Activated naive CD4-positive, alpha-beta T cell treated with anti-CD3 and anti-CD28 coated beads, Interleukin-2, amount 50 U/mL, for 24 hours (primary cell): ENCODE results near the gene CAPN7.

Source experiments
- H3K27ac Mint-ChIP-seq: one replicate; pipeline ENCODE4 v1.8.0; 2021; ENCODE audit warnings: mild to moderate bottlenecking, mixed read lengths
- H3K27me3 Mint-ChIP-seq: one replicate; pipeline ENCODE4 v1.8.0; 2021; ENCODE audit warnings: mixed read lengths
- H3K36me3 Mint-ChIP-seq: one replicate; pipeline ENCODE4 v1.8.0; 2021; ENCODE audit warnings: mixed read lengths
- H3K4me1 Mint-ChIP-seq: one replicate; pipeline ENCODE4 v1.8.0; 2021; ENCODE audit warnings: mixed read lengths
- H3K4me3 Mint-ChIP-seq: one replicate; pipeline ENCODE4 v1.8.0; 2021; ENCODE audit warnings: mild to moderate bottlenecking, mixed read lengths
- H3K9me3 Mint-ChIP-seq: one replicate; pipeline ENCODE4 v1.8.0; 2021; ENCODE audit warnings: mixed read lengths

Gene CAPN7

GRCh38 chr3:15272426-15273196 lies 66.6 kb downstream of the CAPN7 start:
- Mint-ChIP-seq H3K36me3 (peaks cover 5% of the 10 kb centered on the region), H3K27me3 (no peaks in the 10 kb centered on the region), H3K4me1 (peaks cover 89% of the 10 kb centered on the region), H3K4me3 (no peak overlapping the region), H3K27ac (peak overlapping the region; percentile 94), H3K9me3 (no peaks in the 10 kb centered on the region)

- Mint-ChIP-seq H3K4me3 (no peak overlapping the region), H3K4me1 (peaks cover 90% of the 10 kb centered on the region), H3K9me3 (no peaks in the 10 kb centered on the region), H3K36me3 (peaks cover 5% of the 10 kb centered on the region), H3K27ac (peak overlapping the region; percentile 0), H3K27me3 (no peaks in the 10 kb centered on the region)
Observed at GRCh38 chr3:15273227-15273626, 67.2 kb downstream of the CAPN7 start.

- peaks cover 3% of the 10 kb centered on the region for H3K36me3 Mint-ChIP-seq
- H3K9me3 Mint-ChIP-seq, result no peaks in the 10 kb centered on the region
- H3K27ac Mint-ChIP-seq, result peak overlapping the region; percentile 77
- peaks cover 95% of the 10 kb centered on the region for H3K4me1 Mint-ChIP-seq
- no peak overlapping the region for H3K4me3 Mint-ChIP-seq
- H3K27me3 Mint-ChIP-seq, result no peaks in the 10 kb centered on the region
Observed at GRCh38 chr3:15276028-15276724, 70.1 kb downstream of the CAPN7 start.

GRCh38 chr3:15277861-15278500 lies 71.9 kb downstream of the CAPN7 start:
- H3K27ac Mint-ChIP-seq, result no peak overlapping the region
- H3K4me3 Mint-ChIP-seq, result no peak overlapping the region
- peaks cover 90% of the 10 kb centered on the region for H3K4me1 Mint-ChIP-seq
- no peaks in the 10 kb centered on the region for H3K27me3 Mint-ChIP-seq
- peaks cover 3% of the 10 kb centered on the region for H3K36me3 Mint-ChIP-seq
- H3K9me3 Mint-ChIP-seq, result no peaks in the 10 kb centered on the region

GRCh38 chr3:15279205-15279604 lies 73.2 kb downstream of the CAPN7 start:
- H3K36me3 Mint-ChIP-seq, result peaks cover 5% of the 10 kb centered on the region
- H3K27me3 Mint-ChIP-seq, result no peaks in the 10 kb centered on the region
- H3K27ac Mint-ChIP-seq, result peak overlapping the region; percentile 70
- H3K4me3 Mint-ChIP-seq, result peak overlapping the region; percentile 47
- H3K9me3 Mint-ChIP-seq, result no peaks in the 10 kb centered on the region
- peaks cover 87% of the 10 kb centered on the region for H3K4me1 Mint-ChIP-seq

- no peaks in the 10 kb centered on the region for H3K9me3 Mint-ChIP-seq
- H3K4me3 Mint-ChIP-seq, result no peak overlapping the region
- H3K4me1 Mint-ChIP-seq, result peaks cover 85% of the 10 kb centered on the region
- no peaks in the 10 kb centered on the region for H3K27me3 Mint-ChIP-seq
- peak overlapping the region; percentile 68 for H3K27ac Mint-ChIP-seq
- H3K36me3 Mint-ChIP-seq, result peaks cover 6% of the 10 kb centered on the region
Observed at GRCh38 chr3:15279671-15280402, 73.8 kb downstream of the CAPN7 start.

GRCh38 chr3:15280853-15281532 lies 74.9 kb downstream of the CAPN7 start:
- peaks cover 85% of the 10 kb centered on the region for H3K4me1 Mint-ChIP-seq
- no peaks in the 10 kb centered on the region for H3K27me3 Mint-ChIP-seq
- H3K36me3 Mint-ChIP-seq, result peaks cover 9% of the 10 kb centered on the region
- no peak overlapping the region for H3K27ac Mint-ChIP-seq
- H3K9me3 Mint-ChIP-seq, result no peaks in the 10 kb centered on the region
- H3K4me3 Mint-ChIP-seq, result no peak overlapping the region

GRCh38 chr3:15281817-15282216 lies 75.8 kb downstream of the CAPN7 start:
- H3K36me3 Mint-ChIP-seq, result peaks cover 6% of the 10 kb centered on the region
- no peak overlapping the region for H3K4me3 Mint-ChIP-seq
- no peaks in the 10 kb centered on the region for H3K27me3 Mint-ChIP-seq
- no peaks in the 10 kb centered on the region for H3K9me3 Mint-ChIP-seq
- H3K4me1 Mint-ChIP-seq, result peaks cover 84% of the 10 kb centered on the region
- no peak overlapping the region for H3K27ac Mint-ChIP-seq

- Mint-ChIP-seq H3K4me3 (no peak overlapping the region), H3K9me3 (no peaks in the 10 kb centered on the region), H3K27ac (no peak overlapping the region), H3K4me1 (peaks cover 80% of the 10 kb centered on the region), H3K36me3 (peaks cover 6% of the 10 kb centered on the region), H3K27me3 (no peaks in the 10 kb centered on the region)
Observed at GRCh38 chr3:15283702-15284101, 77.7 kb downstream of the CAPN7 start.

GRCh38 chr3:15284121-15284889 lies 78.3 kb downstream of the CAPN7 start:
- H3K27me3 Mint-ChIP-seq, result no peaks in the 10 kb centered on the region
- no peaks in the 10 kb centered on the region for H3K9me3 Mint-ChIP-seq
- H3K36me3 Mint-ChIP-seq, result peaks cover 6% of the 10 kb centered on the region
- H3K4me3 Mint-ChIP-seq, result no peak overlapping the region
- peaks cover 80% of the 10 kb centered on the region for H3K4me1 Mint-ChIP-seq
- peak overlapping the region; percentile 69 for H3K27ac Mint-ChIP-seq

- peak overlapping the region; percentile 38 for H3K27ac Mint-ChIP-seq
- H3K27me3 Mint-ChIP-seq, result no peaks in the 10 kb centered on the region
- peaks cover 6% of the 10 kb centered on the region for H3K36me3 Mint-ChIP-seq
- H3K4me1 Mint-ChIP-seq, result peaks cover 78% of the 10 kb centered on the region
- no peak overlapping the region for H3K4me3 Mint-ChIP-seq
- H3K9me3 Mint-ChIP-seq, result no peaks in the 10 kb centered on the region
Observed at GRCh38 chr3:15286022-15286421, 80.0 kb downstream of the CAPN7 start.

- peaks cover 6% of the 10 kb centered on the region for H3K36me3 Mint-ChIP-seq
- no peak overlapping the region for H3K27ac Mint-ChIP-seq
- no peaks in the 10 kb centered on the region for H3K27me3 Mint-ChIP-seq
- no peak overlapping the region for H3K4me3 Mint-ChIP-seq
- no peaks in the 10 kb centered on the region for H3K9me3 Mint-ChIP-seq
- peaks cover 81% of the 10 kb centered on the region for H3K4me1 Mint-ChIP-seq
Observed at GRCh38 chr3:15287565-15288330, 81.7 kb downstream of the CAPN7 start.

- Mint-ChIP-seq H3K27me3 (no peaks in the 10 kb centered on the region), H3K9me3 (no peaks in the 10 kb centered on the region), H3K4me1 (peaks cover 86% of the 10 kb centered on the region), H3K36me3 (peaks cover 6% of the 10 kb centered on the region), H3K27ac (no peak overlapping the region), H3K4me3 (no peak overlapping the region)
Observed at GRCh38 chr3:15288331-15289035, 82.4 kb downstream of the CAPN7 start.
